LoVo (cell line): ENCODE measurements around the gene OR2T2.
"Not testable (repeated sequence)": the region's sequence is repeated elsewhere in the genome, so short reads cannot be mapped to it uniquely, and the experiment has no call there.

ENCODE experiments used
- DNase-seq: peaks from one replicate; pipeline ENCODE4 v3.0.0-alpha.2; 2016; ENCODE audit warnings: low spot score

OR2T2 gene

DNA sequence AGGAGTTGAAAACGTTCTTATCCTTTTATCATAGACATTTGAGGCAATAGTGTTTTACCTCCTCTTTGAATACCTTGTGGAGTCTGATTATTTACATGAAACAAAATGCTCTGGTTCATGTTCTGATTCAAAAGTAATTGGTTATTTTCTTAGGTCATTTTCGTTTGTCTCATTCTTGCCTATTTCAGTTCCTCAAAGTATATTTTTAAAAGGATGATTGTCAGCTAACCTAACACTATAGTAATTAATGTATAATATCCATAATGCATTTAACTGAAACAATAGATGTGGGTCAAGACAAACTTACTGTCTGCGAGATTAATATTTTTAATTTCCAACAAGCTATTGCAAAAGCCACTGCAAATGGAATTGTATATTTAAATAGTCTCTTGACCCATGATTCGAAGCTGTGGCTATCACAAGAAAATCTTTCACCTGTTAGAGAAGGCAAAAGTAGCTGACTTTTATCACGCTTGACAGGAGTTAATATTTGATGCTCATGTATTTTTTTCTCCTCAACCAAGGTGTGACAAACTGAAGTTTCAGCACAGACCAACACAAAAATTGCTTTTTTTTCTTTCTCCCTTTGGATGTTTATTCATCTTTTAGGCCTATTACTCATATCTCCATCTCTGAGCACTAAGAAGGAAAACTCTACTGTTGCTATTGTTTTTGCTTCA is 5.2 kb downstream of the OR2T2 start:
- not testable (repeated sequence) for DNase-seq

- DNase-seq, result not testable (repeated sequence)
Measured at GRCh38 chr1:248453619-248454018, 8.2 kb downstream of the OR2T2 start.

DNA sequence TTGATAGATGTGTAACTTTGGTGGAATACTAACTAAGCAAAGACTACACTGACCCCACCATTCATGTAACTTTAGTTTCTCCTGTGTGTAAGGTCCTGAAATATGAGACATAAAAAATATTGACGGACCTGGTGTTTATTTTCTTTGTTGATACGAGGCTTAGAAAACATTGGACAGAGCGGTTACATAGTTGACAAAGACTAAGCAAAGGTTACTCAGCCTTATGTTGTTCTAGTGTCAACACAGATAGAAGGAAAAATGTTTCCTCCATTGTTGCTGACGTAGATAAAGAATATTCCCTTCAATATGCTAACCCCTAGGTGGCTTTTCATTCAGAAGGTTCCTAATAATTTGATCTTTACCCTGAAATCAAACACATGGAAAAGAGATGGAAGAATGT is 9.6 kb downstream of the OR2T2 start:
- not testable (repeated sequence) for DNase-seq

DNA sequence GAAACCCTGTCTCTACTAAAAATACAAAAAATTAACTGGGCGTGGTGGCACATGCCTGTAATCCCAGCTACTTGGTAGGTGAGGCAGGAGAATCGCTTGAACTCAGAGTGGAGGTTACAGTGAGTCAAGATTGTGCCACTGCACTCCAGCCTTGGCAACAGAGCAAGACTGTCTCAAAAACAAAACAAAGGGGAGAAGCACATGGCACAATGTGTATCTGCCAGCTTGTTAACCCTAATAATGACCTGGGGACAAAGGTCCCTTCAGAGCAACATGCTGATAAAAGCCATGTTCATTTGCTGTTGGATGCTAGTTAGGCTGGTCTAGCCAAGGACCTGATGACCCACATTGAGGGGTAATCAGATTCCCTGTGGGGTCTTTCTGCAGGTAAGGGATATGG is 11.2 kb downstream of the OR2T2 start:
- DNase-seq, result not testable (repeated sequence)

- not testable (repeated sequence) for DNase-seq
Measured at GRCh38 chr1:248459117-248459516, 13.7 kb downstream of the OR2T2 start.

GRCh38 chr1:248471154-248471553 is 25.7 kb downstream of the OR2T2 start:
- DNase-seq, result no peak

- not testable (repeated sequence) for DNase-seq
Measured at GRCh38 chr1:248472111-248472510, 26.7 kb downstream of the OR2T2 start.

- DNase-seq, result not testable (repeated sequence)
Measured at GRCh38 chr1:248473051-248473450, 27.6 kb downstream of the OR2T2 start, which contains the start of gene OR2T3. Gene OR2T3, plus strand, starts transcription at chr1:248473351. Its CDS starts 0 bp downstream, at chr1:248473351.

DNA sequence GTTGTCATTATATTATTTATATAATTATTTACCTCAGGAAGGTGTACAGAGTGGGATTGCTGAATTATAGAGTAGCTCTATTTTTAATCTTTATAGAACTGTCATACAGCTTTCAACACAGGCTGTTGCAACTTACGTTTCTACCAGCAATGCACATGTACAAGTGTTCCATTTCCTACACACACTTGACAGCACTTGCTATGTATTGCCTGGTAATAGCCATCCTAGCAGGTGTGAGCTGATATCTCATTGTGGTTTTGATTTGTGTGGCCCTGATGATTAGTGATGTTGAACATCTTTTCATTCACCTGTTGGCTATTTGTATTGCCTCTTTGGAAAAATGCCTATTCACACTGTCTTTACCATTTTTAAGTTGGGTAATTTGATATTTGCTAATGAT is 30.2 kb downstream of the OR2T2 start:
- not testable (repeated sequence) for DNase-seq

DNA sequence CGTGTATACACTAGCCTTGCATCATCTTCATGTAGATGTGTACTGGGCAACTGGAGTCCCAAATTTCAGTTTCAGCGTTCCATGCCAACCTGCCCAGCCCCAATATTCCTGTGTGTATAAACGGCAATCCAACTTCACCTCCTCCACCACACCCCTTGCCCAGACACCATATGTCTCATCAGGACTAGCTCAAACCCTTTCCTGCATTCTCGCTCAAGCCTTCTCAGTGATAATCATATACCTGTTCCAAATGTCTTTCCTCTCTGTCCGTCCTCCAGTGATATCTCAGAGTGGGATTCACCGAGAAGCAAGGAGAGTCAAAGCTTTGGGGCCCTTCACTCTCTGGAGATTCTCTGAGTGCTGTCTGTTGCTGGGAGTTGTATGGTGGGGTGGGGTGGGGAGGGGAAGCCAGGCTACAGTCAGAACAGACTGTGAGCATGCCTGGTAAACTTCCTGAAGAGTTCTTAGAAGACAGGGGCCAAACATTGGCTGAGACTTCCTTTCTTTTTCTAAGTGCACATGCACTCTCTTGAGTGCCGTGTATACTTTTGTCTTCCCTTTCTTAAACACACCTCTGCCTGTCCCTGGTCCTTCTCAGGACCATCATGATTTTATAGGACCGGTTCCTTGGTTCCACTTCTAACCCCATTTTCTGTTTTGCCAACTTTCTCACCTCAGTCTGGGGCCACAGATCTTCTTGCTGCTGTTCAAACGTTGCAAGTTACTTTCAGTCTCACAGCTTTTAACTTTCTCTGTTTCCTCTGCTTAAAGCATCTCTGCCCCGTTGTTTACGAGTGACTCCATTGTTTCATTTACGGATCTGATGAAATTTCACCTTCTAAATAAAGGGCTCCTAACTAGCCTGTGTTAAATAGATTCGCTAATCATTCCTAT is 36.5 kb downstream of the OR2T2 start:
- DNase-seq, result not testable (repeated sequence)

GRCh38 chr1:248488289-248488688 is 42.9 kb downstream of the OR2T2 start, which contains the start of gene OR2T5:
Gene OR2T5, plus strand, starts transcription at chr1:248488589. Its CDS starts 0 bp downstream, at chr1:248488589.
- DNase-seq, result not testable (repeated sequence)

DNA sequence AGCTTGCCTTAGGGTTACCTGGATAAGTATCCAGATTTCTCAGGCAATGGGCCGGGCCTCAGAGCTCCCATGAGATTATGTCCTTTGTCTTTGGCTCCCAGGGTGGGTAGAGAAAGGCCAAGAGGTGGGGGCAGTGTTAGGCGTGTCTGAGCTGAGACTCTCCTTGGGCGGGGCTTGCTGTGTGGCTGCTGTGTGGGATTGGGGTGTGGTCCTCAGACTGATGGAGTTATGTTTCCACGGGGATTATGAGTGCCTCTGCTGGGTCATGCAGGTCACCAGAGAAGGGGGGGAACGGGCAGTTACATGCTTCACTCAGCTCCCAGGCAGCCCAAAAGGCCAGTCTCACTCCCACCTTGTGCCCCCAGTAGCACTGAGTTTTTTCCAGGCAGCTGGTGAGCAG is 51.2 kb downstream of the OR2T2 start:
- not testable (repeated sequence) for DNase-seq

DNA sequence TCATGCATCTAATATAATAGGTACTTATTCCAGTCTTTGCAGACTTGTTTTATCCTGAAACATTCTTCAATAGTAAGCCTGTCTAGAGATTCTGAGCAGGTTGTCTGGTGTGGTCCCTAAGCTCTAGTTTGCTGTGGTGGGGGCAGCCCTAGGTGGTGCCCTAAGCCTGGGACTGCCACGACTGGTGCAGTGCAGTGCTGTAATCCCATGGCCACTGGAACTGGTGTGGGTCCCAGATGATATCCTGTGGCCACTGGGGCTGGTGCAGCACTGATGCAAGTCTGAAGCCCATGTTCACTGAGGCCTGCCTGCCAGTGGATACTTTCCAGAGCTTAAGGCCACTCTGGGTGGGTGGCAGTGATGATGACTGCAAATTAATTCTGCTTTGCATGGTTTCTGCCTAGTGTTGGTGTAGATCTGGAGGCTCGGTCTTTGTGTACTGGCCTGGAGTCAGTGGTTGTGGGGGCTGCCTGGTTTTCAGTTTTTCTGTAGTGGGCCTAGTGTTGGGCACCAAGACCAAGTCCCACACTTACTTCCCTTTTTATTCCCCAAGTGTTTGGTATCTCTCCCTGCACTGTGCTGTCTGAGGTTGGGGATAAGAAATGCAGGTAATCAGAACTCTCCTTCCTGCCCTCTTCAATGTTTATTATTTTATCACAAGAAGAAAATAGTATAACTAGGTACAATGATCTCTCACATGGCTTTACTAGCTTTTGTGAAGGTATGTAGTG is 55.0 kb downstream of the OR2T2 start:
- DNase-seq, result not testable (repeated sequence)
